ENCODE measurements around the gene HTR3B.

GRCh38 chr11:113862435-113862834 lies 42.2 kb upstream of the HTR3B start:
- no peak for TF ChIP-seq SMC3 (conservative IDR thresholded peaks at IDR 0.05; ENCODE audit: poor library complexity)
- TF ChIP-seq RAD21 (conservative IDR thresholded peaks at IDR 0.05): no peak
- TF ChIP-seq, protein P1, sequence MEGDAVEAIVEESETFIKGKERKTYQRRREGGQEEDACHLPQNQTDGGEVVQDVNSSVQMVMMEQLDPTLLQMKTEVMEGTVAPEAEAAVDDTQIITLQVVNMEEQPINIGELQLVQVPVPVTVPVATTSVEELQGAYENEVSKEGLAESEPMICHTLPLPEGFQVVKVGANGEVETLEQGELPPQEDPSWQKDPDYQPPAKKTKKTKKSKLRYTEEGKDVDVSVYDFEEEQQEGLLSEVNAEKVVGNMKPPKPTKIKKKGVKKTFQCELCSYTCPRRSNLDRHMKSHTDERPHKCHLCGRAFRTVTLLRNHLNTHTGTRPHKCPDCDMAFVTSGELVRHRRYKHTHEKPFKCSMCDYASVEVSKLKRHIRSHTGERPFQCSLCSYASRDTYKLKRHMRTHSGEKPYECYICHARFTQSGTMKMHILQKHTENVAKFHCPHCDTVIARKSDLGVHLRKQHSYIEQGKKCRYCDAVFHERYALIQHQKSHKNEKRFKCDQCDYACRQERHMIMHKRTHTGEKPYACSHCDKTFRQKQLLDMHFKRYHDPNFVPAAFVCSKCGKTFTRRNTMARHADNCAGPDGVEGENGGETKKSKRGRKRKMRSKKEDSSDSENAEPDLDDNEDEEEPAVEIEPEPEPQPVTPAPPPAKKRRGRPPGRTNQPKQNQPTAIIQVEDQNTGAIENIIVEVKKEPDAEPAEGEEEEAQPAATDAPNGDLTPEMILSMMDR (IDR thresholded peaks at IDR 0.05; ENCODE audit: poor library complexity, severe bottlenecking): no peak
- no peak for TF ChIP-seq EP300 (conservative IDR thresholded peaks at IDR 0.05; ENCODE audit: poor library complexity, severe bottlenecking)

Measured in neural cell (in vitro differentiated cells).